Astrocyte of the spinal cord (primary cell): ENCODE measurements around the gene SPINT2.

Experiments
- DNase-seq: peaks from one replicate; pipeline ENCODE4 v3.0.0; 2011; ENCODE audit warnings: low read depth, low spot score
- H3K4me3 ChIP-seq: 2 replicates; pipeline ENCODE4 v1.5.1; 2011; ENCODE audit warnings: low read depth, mild to moderate bottlenecking, low read length, moderate library complexity
- CTCF ChIP-seq: IDR thresholded peaks from 2 replicates; pipeline ENCODE4 v1.5.1; 2012; ENCODE audit warnings: low read depth, mild to moderate bottlenecking, low read length, inconsistent platforms
- in situ Hi-C: cut with HindIII; loops from 2 replicates; pipeline ENCODE4 v1.10.0; 2017; ENCODE audit warnings: low sequenced_read_pairs

SPINT2 gene

GRCh38 chr19:38239816-38240215, 24.6 kb upstream of the SPINT2 start:
- H3K4me3 ChIP-seq, result no peak overlapping the region
- in situ Hi-C loops, result no loop called here
- DNase-seq, result no peak
- TF ChIP-seq CTCF, result no peak

- no peak for TF ChIP-seq CTCF
- no peak overlapping the region for H3K4me3 ChIP-seq
- in situ Hi-C loops, result no loop called here
- DNase-seq, result no peak
These were observed 21.1 kb upstream of the SPINT2 start for GRCh38 chr19:38243279-38243673.

DNA sequence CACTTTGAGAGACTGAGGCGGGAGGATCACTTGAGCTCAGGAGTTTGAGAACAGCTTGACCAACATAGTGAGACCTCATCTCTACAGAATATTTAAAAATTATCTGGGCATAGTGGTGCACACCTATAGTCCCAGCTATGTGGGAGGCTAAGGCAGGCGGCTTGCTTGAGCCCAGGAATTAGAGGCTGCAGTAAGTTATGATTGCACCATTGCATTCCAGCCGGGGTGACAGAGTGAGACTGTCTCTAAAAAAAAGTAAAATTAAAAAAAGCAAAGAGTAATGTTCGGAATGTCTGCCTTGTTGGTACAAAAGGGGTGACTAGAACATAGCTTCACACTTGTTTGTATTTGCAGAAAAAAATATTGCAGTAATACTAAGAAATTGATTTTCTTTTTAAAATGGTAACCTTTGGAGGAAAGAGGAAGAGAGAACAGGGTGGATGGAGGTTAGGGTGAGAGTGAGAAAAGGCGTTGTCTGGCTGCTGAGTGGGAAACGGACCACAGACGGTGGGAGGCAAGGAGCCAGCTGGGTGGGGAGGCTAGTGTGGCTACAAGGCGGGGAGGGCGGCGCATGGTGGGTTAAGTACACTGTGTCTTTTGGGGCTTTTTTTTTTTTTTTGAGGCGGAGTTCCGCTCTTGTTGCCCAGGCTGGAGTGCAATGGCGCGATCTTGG, 18.4 kb upstream of the SPINT2 start:
- in situ Hi-C loops, result no loop called here
- no peak for DNase-seq
- no peak for TF ChIP-seq CTCF
- H3K4me3 ChIP-seq, result no peak overlapping the region

- in situ Hi-C loops, result no loop called here
- H3K4me3 ChIP-seq, result no peak overlapping the region
- no peak for DNase-seq
- TF ChIP-seq CTCF, result no peak
These were observed 17.2 kb upstream of the SPINT2 start for GRCh38 chr19:38247126-38247525.

DNA sequence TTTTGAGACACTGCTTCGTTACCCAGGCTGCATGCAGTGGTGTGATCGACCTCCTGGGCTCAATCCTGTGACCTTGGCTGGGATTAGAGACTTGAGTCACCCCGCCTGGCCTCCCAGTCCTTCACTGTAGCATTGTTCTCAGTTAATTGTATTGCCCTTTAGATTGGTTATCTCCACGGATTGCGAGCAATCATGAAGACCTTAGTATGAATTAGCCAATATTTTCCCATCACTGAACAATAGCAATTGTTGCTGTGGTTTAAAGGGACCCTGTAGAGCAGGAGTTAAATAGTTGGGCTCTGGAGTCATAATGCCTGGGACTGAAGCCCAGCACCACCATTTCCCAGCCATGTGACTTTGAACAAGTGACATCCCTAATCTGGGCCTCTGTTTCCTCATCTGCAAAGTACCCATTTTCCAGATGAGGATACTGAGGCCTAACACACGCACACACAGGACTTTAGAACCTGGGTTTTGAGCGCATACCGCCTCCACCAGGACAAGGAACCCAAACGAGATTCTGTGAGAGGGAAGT, 16.6 kb upstream of the SPINT2 start:
- no peak for DNase-seq
- in situ Hi-C loops, result no loop called here
- no peak for TF ChIP-seq CTCF
- H3K4me3 ChIP-seq, result no peak overlapping the region

DNA sequence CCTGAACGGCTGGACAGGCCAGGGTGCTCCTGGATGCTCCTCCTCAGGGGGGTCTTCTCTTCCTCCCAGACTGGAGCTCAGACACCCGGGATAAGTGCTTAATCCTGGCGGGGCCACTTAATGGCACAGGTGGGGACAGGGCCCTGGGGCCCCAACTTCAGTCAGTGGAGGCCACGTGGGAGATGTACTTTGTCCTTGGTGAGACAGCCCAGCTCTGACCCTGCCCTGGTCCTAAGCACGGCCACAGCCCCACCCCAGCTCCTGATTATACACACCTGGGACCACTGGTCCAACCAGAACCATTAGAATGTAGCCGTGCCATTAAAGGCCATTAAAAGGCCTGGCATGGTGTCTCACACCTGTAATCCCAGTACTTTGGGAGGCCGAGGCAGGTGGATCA, 16.0 kb upstream of the SPINT2 start:
- no peak for DNase-seq
- H3K4me3 ChIP-seq, result no peak overlapping the region
- in situ Hi-C loops, result no loop called here
- no peak for TF ChIP-seq CTCF
